G401 (cell line): ENCODE results near the gene DPYSL3. TPM values are rescaled to one million over a fixed set of nuclear protein-coding genes. Genes with fewer than 3 reads are reported as not detected.

Source experiments
- DNase-seq: peaks from one replicate; pipeline ENCODE4 v3.0.0-alpha.2; 2015; ENCODE audit warnings: low spot score
- in situ Hi-C: cut with HindIII; loops from 2 replicates; pipeline ENCODE4 v1.10.0; 2016; ENCODE audit warnings: low sequenced_read_pairs, mixed read lengths
- total RNA-seq: library from RNA; depleted of rRNA; stranded (reverse); fragments of >200 nt; shearing (Covaris generic); gene quantifications from 2 replicates; pipeline ENCODE4 v1.2.3, GENCODE V29; 2014

Gene DPYSL3
- total RNA-seq, 1 experiment from 2014 or later: 0.58 TPM

GRCh38 chr5:147481874-147482705 is 27.8 kb downstream of the DPYSL3 start:
- in situ Hi-C loops: no loop called here
- DNase-seq: no peak

- DNase-seq: no peak
- in situ Hi-C loops: no loop called here
Measured at GRCh38 chr5:147481376-147481775, 28.5 kb downstream of the DPYSL3 start.

- no peak for DNase-seq
- in situ Hi-C loops: no loop called here
Measured at GRCh38 chr5:147479949-147480348, 29.9 kb downstream of the DPYSL3 start.

- no peak for DNase-seq
- in situ Hi-C loops: no loop called here
Measured at GRCh38 chr5:147479444-147479843, 30.4 kb downstream of the DPYSL3 start.

GRCh38 chr5:147474140-147474539 is 35.7 kb downstream of the DPYSL3 start:
- no peak for DNase-seq
- in situ Hi-C loops: no loop called here

GRCh38 chr5:147472664-147473475 is 37.0 kb downstream of the DPYSL3 start:
- no peak for DNase-seq
- in situ Hi-C loops: no loop called here

GRCh38 chr5:147467973-147468508 is 41.8 kb downstream of the DPYSL3 start:
- DNase-seq: no peak
- in situ Hi-C loops: no loop called here

- DNase-seq: no peak
- in situ Hi-C loops: no loop called here
Measured at GRCh38 chr5:147466360-147466980, 43.4 kb downstream of the DPYSL3 start.

GRCh38 chr5:147465747-147466146 is 44.1 kb downstream of the DPYSL3 start:
- in situ Hi-C loops: no loop called here
- no peak for DNase-seq

- no peak for DNase-seq
- in situ Hi-C loops: no loop called here
Measured at GRCh38 chr5:147464211-147464610, 45.7 kb downstream of the DPYSL3 start.

GRCh38 chr5:147461915-147462314 is 48.0 kb downstream of the DPYSL3 start:
- DNase-seq: no peak
- in situ Hi-C loops: no loop called here

- no peak for DNase-seq
- in situ Hi-C loops: no loop called here
Measured at GRCh38 chr5:147460380-147460779, 49.5 kb downstream of the DPYSL3 start.

- DNase-seq: no peak
- in situ Hi-C loops: no loop called here
Measured at GRCh38 chr5:147458581-147458980, 51.3 kb downstream of the DPYSL3 start.

GRCh38 chr5:147455822-147456450 is 53.9 kb downstream of the DPYSL3 start:
- DNase-seq: no peak
- in situ Hi-C loops: no loop called here

GRCh38 chr5:147454996-147455677 is 54.7 kb downstream of the DPYSL3 start:
- no peak for DNase-seq
- in situ Hi-C loops: no loop called here

- in situ Hi-C loops: no loop called here
Measured at GRCh38 chr5:147453875-147454814, 55.7 kb downstream of the DPYSL3 start.

GRCh38 chr5:147452165-147452811 is 57.6 kb downstream of the DPYSL3 start:
- peak; percentile 35 for DNase-seq

More at GRCh38 chr5:147453875-147454814, 55.7 kb downstream of the DPYSL3 start:
- DNase-seq: peak; percentile 71

More at GRCh38 chr5:147452165-147452811, 57.6 kb downstream of the DPYSL3 start:
- in situ Hi-C loops: no loop called here
